SK-N-MC (cell line): ENCODE measurements around the gene AGBL1.

Experiments
- FOXP2 ChIP-seq: optimal IDR thresholded peaks from 2 replicates; pipeline ENCODE3; 2011; ENCODE audit warnings: mild to moderate bottlenecking, moderate library complexity; ENCODE audit not compliant: insufficient read depth; ENCODE audit errors: extremely low read length, control extremely low read depth
- POLR2AphosphoS5 ChIP-seq: IDR thresholded peaks from 2 replicates; pipeline ENCODE4 v1.6.1; 2012; ENCODE audit warnings: mild to moderate bottlenecking, low read depth, low read length, borderline replicate concordance

DNA sequence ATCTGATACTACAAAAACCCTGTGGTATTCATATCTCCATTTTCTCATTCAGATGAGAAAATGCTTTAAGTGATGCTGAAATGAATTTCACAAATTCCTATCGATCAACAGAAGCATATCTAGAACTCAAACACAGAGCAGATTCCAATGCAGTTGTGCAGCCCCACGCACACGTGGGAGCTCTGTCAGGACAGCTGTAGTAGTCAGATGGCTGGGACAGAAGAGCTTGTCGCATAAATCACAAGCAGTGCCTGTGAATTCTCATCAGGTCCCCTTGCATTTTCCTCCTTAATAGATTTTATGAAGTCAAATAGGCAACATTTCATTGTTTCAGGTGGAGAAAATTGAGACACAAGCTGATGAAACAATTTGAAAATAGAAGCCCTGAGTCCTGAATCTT, 792.3 kb downstream of the AGBL1 start:
- no peak for TF ChIP-seq POLR2AphosphoS5
- no peak for TF ChIP-seq FOXP2
